GM15510 (cell line): Measurements from ENCODE around the gene EPB41L3.

ENCODE experiments used
- POLR2A ChIP-seq: IDR thresholded peaks from 3 replicates; pipeline ENCODE4 v1.6.1; 2011; ENCODE audit warnings: borderline replicate concordance; ENCODE audit not compliant: insufficient read length; ENCODE audit errors: extremely low read depth

The EPB41L3 gene

GRCh38 chr18:5518179-5518770 is 25.5 kb downstream of the EPB41L3 start:
- no peak for TF ChIP-seq POLR2A

DNA sequence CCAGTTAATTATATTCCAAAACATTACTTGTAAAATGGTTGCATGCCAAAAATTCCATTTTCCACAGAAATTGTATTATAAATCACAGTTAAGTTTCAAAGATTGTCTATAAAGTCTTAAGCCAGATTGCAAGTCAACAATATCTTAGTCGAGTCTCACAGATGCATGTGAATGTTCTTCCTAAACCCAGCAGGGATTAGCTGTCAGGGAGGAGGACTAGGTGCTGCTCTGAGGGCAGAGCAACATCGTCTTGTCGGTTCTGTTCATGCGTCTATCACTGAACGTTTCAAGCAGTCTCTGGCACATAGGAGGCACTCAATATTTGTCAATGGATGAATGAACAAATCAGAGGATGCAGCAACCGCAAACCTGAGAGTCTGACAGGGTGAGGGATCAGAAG is 27.0 kb downstream of the EPB41L3 start:
- TF ChIP-seq POLR2A, result no peak

- no peak for TF ChIP-seq POLR2A
These were observed 28.6 kb downstream of the EPB41L3 start for GRCh38 chr18:5515011-5515784.

DNA sequence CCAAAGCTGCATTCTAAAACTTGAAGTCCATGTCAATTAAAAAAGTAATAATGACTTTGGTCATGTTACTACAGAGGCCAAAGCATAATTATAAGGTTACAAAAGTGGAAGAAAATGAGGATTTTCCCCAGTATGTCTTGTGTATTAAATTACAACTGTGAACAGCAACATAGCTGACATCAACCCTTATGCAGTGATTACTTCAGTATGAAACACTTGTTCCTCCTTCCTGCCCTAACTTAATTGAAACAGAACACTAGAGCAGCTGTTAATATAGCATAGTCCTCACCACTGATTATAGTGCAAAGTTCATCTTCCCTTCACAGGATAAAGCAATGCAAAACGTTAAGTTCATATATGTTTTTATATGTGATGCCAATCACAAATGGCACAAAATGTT is 29.9 kb downstream of the EPB41L3 start:
- TF ChIP-seq POLR2A, result no peak

DNA sequence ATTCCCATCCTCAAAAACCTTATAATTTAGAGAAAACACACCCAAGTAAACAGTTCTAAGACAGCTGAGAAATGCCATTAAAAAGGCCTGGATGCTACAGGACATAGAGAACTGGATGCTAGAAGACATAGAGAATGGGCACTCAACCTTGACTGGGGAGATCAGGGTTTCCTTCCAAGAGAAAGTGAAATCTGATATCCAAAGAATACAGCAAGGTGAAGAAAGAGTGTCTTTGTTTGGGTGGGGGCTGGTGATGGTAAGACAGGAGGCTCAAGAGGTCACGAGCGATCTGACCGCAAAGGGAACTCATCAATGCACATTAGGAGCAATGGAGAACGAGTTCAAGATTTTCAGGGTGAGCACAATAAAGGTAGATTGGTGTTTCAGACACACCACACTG is 31.6 kb downstream of the EPB41L3 start:
- TF ChIP-seq POLR2A, result no peak

DNA sequence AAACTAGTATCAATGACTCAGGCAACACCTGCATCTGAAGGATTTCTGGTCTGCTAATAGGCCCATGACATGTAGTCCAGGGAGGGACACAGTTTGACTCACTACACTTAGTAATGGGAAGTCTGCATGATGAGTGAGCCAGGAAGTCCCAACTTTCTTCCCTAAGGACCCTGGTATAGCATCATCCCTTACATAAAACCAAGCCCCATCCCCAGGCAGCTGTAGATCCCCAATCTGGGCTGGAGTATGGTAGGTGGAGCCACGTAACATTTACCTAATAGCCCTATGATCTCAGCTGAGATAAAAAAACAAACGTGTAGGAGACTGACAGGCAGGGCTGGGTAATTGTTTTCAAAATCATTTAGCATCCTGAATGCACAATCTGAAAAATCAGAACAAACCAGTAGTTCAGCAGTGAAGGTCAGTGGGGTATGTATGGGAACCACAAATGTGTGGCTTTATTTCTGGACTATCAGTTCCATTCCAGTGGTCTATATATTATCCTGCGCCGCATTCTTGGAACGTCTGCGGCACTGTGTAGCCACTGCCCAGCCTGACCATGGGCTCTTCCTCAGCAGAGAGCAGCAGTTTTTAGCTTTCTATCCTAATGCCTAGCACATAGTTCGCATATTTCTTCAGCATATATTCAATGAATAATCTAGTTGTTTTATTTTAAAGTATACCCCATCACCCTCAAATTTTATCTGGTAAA is 33.5 kb downstream of the EPB41L3 start:
- TF ChIP-seq POLR2A, result no peak

DNA sequence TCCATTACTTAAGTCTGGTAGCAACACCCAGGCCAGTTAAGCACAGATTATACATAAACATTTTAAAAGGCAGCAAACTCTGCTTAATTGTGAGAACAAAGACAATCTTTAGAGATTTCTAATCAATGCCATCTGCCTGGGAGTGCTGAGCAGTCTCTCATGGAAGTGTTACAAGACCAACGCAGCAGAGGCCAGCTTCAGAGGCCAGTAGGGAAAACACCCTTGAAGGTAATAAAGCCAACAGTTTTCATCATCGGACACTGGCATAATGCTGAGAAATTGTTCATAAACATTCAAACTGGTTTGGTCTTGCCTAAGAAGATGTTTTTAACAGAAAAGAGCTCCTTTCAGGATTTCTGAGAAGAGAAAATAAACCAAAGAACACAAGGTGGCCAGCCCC is 35.0 kb downstream of the EPB41L3 start:
- no peak for TF ChIP-seq POLR2A

- TF ChIP-seq POLR2A, result no peak
These were observed 36.0 kb downstream of the EPB41L3 start for GRCh38 chr18:5507756-5508155.

DNA sequence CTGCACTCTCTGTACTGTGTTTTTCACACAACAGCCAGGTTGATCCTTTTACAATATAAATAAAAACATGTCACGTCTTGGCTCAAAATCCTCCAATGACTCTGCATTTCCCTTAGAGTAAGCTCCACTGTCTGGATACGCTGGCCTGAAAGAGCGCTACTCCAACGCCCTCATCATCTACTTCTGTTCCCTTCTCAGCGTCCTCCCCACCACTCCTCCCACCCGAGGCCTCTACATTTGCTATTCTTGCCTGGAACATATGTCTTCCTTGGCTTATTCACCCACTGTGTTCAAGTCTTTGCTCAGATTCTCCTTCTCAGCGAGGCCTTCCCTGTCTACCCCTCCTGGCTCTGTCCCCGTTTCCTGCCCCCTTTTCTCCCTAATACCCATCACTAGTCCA is 37.6 kb downstream of the EPB41L3 start:
- no peak for TF ChIP-seq POLR2A

DNA sequence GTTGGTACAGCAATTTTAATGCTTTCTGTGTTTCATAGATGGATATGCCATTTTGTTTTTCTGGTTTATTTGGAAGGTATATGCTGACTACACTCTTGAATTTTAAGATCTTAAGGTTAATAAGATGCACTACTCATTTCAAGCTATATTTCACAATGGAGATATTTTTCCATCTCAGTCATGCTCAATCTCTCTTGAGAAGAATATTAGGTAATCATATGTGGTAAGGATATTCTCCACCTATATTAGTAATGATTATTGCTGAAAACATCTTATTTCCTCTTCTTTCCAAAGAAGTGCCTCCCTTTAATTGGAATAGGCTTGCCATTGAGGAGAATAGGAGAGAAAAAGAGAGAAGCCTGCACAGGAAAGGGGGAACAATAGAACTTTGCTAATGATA is 40.1 kb downstream of the EPB41L3 start:
- no peak for TF ChIP-seq POLR2A

DNA sequence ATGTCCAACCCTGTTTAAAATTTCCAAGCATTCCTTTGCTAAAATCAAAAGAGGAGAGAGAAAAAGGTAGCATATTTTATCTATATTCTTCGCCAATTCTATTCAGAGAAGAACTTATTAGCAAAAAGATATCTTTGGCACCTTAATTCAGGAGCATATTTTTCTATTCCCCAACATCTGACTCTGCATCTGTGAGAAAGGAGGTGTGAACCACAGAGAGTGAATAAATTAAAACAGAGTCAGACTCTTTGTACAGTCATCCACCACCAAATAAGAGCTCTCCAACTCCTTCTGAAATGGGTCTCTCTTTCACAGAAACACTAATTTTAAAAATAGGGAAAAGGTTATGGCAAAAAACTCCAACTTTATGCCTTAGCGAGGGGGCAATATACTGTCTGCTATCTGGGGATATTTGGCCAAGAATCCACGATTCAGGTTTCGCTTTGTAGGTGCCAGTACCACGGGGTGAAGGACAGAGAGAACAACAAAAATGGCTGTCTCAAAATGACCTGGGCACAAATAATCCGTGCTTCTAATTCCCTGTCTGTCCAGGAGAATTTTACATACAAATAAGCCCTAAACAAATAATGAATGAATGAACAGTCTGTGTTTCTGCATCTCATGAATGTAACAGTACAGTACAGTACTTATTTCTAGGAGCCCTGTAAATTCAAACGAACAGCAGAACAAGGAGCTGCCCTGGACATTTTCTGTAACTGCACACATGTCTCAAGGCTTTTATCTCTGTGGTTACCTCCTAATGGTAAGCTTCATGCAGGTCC is 43.4 kb downstream of the EPB41L3 start:
- TF ChIP-seq POLR2A, result no peak

DNA sequence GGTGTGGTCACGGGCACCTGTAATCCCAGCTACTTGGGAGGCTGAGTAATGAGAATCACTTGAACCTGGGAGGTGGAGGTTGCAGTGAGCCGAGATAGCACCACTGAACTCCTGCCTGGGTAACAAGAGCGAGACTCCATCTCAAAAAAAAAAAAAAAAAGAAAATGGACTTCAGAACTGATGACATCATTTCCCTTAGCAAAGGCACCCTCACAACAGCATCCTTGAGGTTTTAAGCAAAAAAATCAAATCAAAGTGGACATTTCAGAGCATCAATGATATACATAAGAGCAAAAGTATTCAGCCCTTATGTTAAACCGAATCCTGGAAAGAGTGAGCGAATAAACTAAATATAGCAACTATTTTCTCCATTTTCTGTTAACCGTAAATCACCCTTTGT is 45.3 kb downstream of the EPB41L3 start:
- no peak for TF ChIP-seq POLR2A

DNA sequence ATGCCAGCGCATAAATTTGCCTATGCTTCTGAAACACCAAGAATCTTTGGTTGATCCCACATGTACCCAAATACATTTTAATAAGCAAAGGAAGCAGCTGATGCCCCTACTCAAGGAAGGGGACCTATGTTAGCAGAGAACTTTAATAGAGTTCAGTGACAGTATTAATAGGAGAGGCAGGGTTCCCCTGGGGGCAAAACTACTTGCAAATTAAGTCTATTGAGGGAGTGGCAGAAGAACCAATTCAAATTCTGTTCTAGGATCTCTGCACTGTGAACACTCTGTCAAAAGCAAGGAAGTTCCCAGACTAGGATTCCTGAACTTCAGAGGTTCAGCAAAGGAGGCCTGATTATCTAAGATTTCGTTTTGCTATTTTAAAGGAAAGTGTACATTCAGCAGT is 47.5 kb downstream of the EPB41L3 start:
- TF ChIP-seq POLR2A, result no peak

DNA sequence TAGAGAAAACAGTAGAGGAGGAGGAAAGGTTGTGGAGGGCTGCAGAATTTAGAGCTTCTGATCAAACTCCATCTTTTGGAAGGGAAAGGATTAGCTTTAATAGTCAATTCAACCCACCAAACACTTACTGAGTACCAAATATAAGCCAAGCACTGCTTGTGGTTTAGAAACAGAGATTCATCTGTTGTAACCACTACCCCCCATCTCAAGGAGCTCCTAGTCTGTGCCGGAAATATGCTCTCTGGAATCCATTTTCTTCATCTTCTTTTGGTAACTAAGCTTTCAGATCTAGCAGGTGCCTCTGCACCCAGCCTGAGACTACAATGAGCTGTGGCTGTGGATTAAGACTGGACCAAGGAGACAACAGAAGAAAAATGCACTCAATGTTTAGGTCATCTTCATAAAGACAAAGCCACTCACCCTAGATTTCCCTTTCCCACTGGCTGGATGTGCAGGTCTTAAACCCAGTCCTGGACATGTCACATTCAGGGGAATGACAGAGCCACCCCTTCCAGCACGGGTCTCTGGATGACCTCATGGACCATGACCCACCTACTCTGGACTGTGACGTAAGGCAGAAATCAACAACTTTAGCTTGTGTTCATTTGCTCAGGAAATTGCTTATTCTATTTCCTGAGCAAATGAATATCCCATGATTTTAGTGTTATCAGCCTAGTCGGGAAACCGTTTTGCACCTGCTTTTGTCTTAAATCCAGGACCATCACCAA is 52.9 kb downstream of the EPB41L3 start:
- no peak for TF ChIP-seq POLR2A
